ENCODE results near the gene DRGX.

- TF ChIP-seq EP300 (IDR thresholded peaks at IDR 0.05) (no peak), CTCF (IDR thresholded peaks at IDR 0.05) (no peak)
These were observed 14.6 kb downstream of the DRGX start for GRCh38 chr10:49381111-49381900.
